GM18499 (cell line): ENCODE data around the gene BTN1A1.
A peak's percentile ranks its signal among the peaks of the same experiment; 100 is the strongest.
"Not testable (repeated sequence)": the region's sequence is repeated elsewhere in the genome, so short reads cannot be mapped to it uniquely, and the experiment has no call there.

Experiments
- ATAC-seq: cut with Tn5 transposase; IDR thresholded peaks from one replicate; pipeline ENCODE4 v1.9.1; 2021; ENCODE audit warnings: moderate number of reproducible peaks; ENCODE audit not compliant: insufficient read depth, unreplicated experiment

BTN1A1 gene

GRCh38 chr6:26507658-26508057 lies 7.6 kb downstream of the BTN1A1 start:
- ATAC-seq = no peak

- not testable (repeated sequence) for ATAC-seq
Measured at GRCh38 chr6:26511033-26511432, 10.9 kb downstream of the BTN1A1 start.

DNA sequence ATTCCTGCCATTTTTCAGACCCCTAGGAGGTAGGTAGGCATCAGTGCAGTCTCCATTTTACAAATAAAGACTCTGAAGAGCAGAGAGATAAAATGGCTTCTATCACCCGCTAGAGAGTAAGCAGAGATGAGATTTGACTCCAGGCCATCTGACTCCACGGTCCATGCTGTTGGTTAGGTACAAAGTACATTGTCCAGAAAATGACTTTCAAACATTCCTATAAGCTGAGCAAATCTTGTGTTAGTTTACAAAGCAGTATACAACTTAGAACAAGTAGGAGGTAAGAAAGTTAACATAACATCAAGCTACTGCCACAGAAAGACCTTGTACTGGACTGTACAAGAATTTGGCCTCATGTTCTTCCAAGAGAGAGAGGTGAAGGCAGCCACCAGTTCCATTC lies 14.9 kb downstream of the BTN1A1 start:
- ATAC-seq = no peak

- no peak for ATAC-seq
Measured at GRCh38 chr6:26516481-26517427, 16.7 kb downstream of the BTN1A1 start.

DNA sequence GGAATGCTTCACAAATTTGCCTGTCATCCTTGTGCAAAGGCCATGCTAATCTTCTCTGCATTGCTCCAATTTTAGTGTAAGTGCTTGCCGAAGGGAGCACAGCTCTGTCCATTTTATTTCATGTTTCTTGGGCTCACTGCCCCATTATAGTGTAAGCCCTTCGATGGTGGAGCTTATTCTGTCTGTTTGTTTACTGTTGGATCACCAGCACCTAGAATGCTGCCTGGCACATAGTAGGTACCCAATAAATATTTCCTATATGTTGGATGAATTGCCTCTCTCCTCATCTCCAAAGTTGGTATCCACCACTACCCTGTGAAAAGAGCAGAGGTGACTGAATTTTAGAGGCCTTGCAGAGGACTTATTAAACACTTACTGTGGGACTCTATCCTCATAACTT lies 19.3 kb downstream of the BTN1A1 start:
- ATAC-seq = no peak

DNA sequence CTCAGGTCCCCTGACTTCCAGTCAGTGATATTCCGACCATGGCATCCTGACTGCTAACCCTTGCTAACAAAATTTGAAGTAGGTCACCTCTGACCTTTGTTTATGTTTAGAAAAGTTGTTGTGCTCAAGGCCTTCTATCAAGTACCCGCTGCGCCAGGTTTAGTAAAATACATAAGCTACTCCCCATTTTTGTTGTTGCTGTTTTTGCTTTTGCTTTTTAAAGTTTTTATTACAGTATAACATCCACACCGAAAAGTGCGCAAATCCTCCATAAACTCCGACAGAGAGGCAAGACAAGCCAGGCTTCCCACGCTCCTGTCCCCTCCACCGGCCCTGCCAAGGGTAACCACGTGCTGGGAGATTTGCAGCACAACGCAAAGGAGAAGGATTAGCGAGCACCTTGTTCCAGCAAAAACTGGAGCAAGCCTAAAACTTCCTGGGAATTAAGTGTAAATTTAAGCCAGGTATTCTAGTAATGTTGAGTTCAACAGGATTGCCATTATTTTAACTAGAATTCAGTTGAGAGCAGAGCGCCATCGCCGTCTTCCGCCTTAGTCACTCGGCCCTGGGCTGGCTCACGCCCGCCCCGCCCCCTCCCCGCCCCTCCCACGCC lies 20.2 kb downstream of the BTN1A1 start:
- ATAC-seq = no peak

GRCh38 chr6:26520850-26521599 lies 20.9 kb downstream of the BTN1A1 start:
- ATAC-seq = peak; percentile 39

- ATAC-seq = peak; percentile 34
Measured at GRCh38 chr6:26521600-26522391, 21.7 kb downstream of the BTN1A1 start.

DNA sequence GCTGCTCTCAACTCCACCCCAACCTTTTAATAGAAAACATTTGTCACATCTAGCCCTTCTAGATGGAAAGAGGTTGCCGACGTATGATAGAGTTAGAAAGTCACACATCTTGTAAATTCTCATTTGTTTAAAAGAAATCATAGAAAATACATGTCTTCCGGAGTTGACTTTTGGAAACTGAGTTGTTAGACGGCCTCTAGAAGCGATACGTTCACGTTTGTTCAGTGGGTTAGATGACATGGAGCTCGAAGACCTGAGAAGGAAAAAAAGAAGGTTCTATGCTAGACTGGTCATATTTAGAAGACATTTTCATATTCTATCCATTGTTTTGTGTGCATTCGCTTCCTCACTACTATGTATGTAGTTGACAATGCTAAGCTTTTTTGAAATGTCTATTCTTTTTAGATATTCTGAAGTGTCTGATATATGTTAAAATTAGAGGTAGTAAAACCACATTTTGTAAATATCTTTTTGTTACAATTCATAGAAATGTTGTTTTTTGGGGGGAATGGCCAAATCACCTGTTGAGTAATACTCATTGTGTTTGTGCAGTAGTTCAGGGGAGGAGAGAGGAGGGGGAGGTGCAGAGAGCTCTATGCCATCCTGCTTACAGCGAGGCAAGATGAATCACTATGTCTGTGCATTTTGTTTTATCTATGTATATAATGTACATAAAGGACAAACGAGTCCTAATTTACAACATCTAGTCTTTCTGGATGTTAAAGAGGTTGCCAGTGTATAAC lies 22.6 kb downstream of the BTN1A1 start:
- ATAC-seq = not testable (repeated sequence)

DNA sequence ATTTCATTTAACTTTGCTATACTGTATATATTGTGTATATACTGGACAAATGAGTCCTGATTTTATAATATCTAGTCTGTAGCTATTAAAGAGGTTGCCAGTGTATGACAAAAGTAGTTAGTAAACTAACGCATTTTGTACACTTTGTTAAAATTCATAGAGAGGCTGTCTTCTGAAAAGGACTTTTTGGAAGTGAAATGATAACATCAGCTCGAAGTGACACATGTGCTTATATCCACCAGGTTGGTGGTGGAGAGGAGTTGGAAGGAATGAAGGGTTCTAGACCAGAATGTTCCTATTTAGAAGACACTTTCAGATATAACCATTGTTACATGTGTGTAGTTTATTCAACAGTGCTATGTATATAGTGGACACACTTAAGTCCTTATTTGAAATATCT lies 24.2 kb downstream of the BTN1A1 start:
- not testable (repeated sequence) for ATAC-seq

DNA sequence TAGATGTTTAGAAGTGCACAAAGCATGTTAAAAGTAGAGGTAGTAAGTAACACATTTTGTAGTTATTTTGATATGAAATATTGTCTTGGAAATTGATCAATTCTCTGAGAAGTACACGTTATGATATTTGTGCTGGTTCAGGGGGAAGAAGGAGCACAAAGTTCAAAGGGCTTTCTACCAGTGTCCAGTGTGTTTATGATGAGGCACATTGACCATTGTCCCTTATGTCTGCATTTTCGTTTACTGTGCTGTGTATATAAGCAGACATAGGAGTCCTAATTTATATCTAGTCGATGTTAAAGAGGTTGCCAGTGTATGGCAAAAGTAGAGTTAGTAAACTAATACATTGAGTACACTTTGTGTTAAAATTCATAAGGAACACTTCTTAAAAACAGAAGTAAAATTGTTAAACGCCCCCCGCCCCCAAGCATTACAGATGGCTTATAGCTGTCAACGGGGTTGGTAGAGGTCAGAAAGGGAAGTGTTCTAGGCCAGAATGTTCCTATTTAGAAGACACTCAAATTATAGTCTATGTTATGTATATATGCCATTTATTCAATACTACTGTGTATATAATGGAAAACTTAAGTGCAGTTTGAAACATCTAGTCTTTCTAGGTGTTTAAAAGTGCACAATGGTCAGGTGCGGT lies 24.7 kb downstream of the BTN1A1 start:
- ATAC-seq = no peak

DNA sequence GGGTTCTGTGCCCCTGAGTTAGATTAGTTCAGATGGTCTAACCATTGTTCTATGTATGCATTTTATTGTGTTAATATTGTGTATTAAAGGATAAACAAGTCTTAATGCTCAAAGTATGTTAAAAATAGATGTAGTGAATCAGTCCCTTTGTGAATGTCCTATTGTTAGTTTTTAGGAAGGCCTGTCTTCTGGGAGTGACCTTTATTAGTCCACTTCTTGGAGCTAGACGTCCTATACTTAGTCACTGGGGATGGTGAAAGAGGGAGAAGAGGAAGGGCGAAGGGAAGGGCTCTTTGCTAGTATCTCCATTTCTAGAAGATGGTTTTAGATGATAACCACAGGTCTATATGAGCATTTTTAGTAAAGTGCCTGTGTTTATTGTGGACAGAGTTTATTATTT lies 25.7 kb downstream of the BTN1A1 start:
- no peak for ATAC-seq

GRCh38 chr6:26526928-26527327 lies 26.8 kb downstream of the BTN1A1 start:
- ATAC-seq = no peak

- ATAC-seq = no peak
Measured at GRCh38 chr6:26530203-26530602, 30.1 kb downstream of the BTN1A1 start.

GRCh38 chr6:26531897-26532296 lies 31.8 kb downstream of the BTN1A1 start:
- no peak for ATAC-seq

- ATAC-seq = no peak
Measured at GRCh38 chr6:26532699-26533531, 32.8 kb downstream of the BTN1A1 start.

- no peak for ATAC-seq
Measured at GRCh38 chr6:26533532-26533931, 33.4 kb downstream of the BTN1A1 start.
